Muscle of leg (tissue), 11 donors: ENCODE measurements around the gene GPRIN2. TPM values are rescaled to one million over a fixed set of nuclear protein-coding genes. Genes with fewer than 3 reads are reported as not detected.
"Not testable (repeated sequence)": the region's sequence is repeated elsewhere in the genome, so short reads cannot be mapped to it uniquely, and the experiment has no call there.

Experiments used
- DNase-seq: peaks from one replicate; pipeline ENCODE4 v3.0.0; 2013
- H3K27ac ChIP-seq: one replicate; pipeline ENCODE4 v1.5.1; 2013; ENCODE audit warnings: mild to moderate bottlenecking, low read length, control low read depth
- H3K27me3 ChIP-seq: one replicate; pipeline ENCODE4 v1.6.1; 2013; ENCODE audit warnings: low read length; ENCODE audit not compliant: control insufficient read depth, insufficient read depth
- H3K36me3 ChIP-seq: one replicate; pipeline ENCODE4 v1.6.1; 2013; ENCODE audit warnings: low read length; ENCODE audit not compliant: control insufficient read depth, insufficient read depth
- H3K4me1 ChIP-seq: one replicate; pipeline ENCODE4 v1.6.1; 2013; ENCODE audit warnings: low read length; ENCODE audit not compliant: control insufficient read depth, insufficient read depth
- H3K4me3 ChIP-seq: one replicate; pipeline ENCODE4 v1.5.1; 2013; ENCODE audit warnings: low read length, control low read depth
- H3K9me3 ChIP-seq: replicated peaks from 2 replicates; pipeline ENCODE4 v1.6.1; 2013; ENCODE audit warnings: low read depth, low read length; ENCODE audit not compliant: control insufficient read depth
- WGBS: methylation state at CpG from one replicate; pipeline ENCODE4 v1.1.5; 2013; ENCODE audit warnings: missing lambda C conversion rate; ENCODE audit not compliant: insufficient coverage; 5-methylcytosine and 5-hydroxymethylcytosine counted together
- polyA plus RNA-seq, 8 donors: library from polyadenylated mRNA; unstranded; fragments of 120-200 nt; gene quantifications; one replicate each; pipeline versions ENCODE4 v1.2.1 to v1.2.3, GENCODE V29; 2013; ENCODE audit warnings: inconsistent platforms in 1 of 8, low replicate concordance in 1 of 8; ENCODE audit not compliant: insufficient read length in 8 of 8, insufficient read depth in 1 of 8
- total RNA-seq: library from RNA; stranded (reverse); fragments of 120-200 nt; gene quantifications from one replicate; pipeline ENCODE4 v1.2.4, GENCODE V29; 2013

GPRIN2 gene
- total and polyA plus RNA-seq, 9 donors, result 0.12 to 0.91 (median 0.33) TPM

DNA sequence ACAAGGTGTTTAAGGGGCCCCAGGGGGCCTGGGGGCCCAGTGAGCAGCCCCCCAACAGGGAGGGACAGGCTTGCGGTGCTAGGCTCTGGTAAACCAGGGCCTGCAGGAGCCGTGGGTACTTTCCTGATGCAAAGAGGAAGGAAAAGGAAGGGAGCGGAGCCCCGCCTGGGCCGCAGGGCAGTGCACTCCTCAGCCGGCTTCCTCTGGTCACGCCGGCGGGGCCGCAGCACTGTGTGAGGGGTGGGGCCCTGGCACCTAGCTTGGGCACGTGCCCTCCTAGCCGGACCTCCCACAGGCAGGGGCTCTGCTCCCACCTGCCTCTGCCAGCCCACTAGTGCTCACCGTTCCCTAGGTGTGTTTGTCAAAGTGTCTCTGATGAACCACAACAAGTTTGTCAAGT, 28.8 kb upstream of the GPRIN2 start:
- not testable (repeated sequence) for DNase-seq, H3K4me3 ChIP-seq, H3K4me1 ChIP-seq, H3K36me3 ChIP-seq, H3K27me3 ChIP-seq, H3K9me3 ChIP-seq, H3K27ac ChIP-seq
- no CpG with 5 or more reads among the region's 13 CpGs for WGBS

DNA sequence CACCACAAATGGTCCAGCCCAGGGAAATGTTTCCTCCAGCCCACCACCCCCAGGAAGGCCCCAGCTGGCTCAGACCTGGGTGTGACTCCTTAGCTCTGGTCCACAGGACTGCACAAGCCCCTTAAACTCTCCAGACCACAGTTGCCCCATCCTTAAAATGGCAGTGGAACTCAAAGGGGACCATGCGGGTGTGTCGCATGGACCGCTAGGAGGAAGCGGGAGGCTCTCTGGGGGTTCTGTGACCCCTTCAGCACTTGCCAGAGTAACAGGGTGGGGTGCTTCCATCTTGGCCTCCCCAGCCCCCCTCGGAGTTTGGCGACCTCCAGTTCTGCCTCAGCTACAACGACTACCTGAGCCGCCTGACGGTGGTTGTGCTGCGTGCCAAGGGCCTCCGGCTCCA, 27.7 kb upstream of the GPRIN2 start:
- not testable (repeated sequence) for H3K4me1 ChIP-seq, H3K36me3 ChIP-seq, H3K4me3 ChIP-seq, DNase-seq, H3K27ac ChIP-seq, H3K9me3 ChIP-seq, H3K27me3 ChIP-seq
- WGBS, result no CpG with 5 or more reads among the region's 11 CpGs

DNA sequence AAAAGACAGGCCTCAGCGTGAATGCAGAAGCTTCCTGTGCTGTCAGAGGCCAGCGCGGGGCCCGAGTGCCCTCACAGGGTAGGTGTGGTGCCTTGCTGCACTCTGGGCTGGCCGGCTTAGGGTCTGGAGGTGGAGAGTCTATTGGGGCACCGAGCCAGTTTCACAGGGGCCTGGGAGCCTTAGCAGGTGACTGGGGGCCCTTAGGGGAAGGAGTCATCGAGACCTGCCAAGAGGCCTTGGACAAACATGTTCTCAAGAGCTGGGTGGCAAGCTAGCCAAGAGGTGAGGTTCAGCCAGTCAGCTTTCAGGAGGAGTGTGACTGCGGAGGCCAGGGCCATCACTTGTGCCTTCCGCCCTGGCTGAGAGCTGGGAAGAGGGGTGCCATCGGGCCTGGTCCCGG, 26.1 kb upstream of the GPRIN2 start:
- no CpG with 5 or more reads among the region's 11 CpGs for whole genome bisulfite sequencing
- H3K27ac ChIP-seq, H3K36me3 ChIP-seq, H3K4me1 ChIP-seq, H3K4me3 ChIP-seq, H3K9me3 ChIP-seq, H3K27me3 ChIP-seq, DNase-seq: not testable (repeated sequence)

DNA sequence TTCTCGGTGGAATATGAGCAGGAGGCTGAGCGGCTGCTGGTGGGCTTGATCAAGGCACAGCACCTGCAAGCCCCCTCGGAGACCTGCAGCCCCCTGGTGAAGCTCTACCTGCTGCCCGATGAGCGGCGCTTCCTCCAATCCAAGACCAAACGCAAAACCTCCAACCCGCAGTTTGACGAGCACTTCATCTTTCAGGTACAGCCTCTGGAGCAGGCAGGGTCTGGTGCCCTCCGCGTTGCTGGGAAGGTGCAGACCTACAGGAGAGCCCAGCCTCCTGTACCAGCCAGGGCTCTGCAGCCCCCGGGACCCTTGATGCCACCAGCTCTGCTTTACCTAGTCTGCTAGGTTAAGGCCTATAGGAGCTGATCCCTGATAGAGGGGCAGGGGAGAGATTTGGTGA, 25.5 kb upstream of the GPRIN2 start:
- H3K9me3 ChIP-seq, H3K4me3 ChIP-seq, H3K36me3 ChIP-seq, DNase-seq, H3K27ac ChIP-seq, H3K27me3 ChIP-seq, H3K4me1 ChIP-seq: not testable (repeated sequence)
- WGBS, result 81% methylated on average over 4 of the region's 12 CpGs

DNA sequence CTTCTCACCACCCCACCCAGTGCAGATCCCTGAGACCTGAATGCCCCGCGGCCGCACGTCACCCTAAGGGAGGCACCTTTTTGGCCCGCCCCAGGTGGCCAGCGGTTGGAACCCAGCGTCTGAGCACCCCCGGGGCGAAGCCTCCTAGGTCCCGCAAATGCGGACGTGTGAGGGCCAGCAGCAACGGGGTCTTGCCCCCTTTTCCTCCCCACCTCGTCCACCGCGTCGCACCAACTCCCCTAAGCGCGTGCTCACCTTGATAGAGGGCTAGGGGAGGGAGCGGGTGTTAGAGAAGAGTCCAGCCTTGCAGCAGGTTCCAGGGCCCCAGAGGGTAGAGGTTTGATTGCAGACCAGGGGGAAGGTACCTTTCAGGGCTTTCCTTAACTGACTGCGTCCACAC, 22.9 kb upstream of the GPRIN2 start:
- H3K9me3 ChIP-seq, H3K27ac ChIP-seq, H3K4me1 ChIP-seq, H3K36me3 ChIP-seq, H3K27me3 ChIP-seq, H3K4me3 ChIP-seq, DNase-seq: not testable (repeated sequence)
- no CpG with 5 or more reads among the region's 21 CpGs for WGBS

DNA sequence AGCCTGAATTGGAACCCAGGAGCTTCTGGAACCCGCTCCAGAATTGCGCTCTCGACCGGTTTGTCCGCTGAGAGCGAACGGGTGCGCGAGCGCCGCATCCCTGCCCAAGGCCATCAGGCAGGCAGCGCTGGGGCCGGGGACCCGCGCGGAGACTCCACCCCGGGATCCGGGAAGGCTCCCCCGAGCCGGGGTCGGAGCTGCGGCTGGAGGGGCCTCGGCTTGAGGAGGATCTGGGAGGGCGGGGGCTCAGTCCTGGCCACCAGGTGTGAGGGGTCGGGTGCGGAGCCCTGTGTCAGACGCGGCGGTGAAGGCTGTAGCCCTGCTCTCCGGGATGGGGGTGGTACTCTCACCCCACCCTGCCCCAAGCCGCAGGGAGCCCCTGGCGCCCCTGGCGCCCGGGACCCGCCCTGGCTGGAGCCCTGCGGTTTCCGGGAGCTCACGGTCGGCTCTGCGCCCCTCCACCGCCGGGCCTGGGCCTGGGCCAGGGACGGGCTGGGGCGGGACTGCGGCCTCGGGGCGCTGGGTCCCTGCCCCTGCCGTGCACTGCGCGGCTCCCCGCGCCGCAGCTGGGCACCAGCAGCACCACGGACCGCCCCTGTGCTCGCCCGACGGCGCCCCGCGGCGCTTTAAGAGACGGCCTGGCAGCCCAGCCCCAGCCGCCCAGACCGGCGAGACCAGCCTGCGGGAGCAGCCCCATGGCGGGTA, 22.2 kb upstream of the GPRIN2 start, which contains the start of gene SYT15:
Gene SYT15 (plus strand): TSS at position 655 of the 705 bp plus-strand sequence. CDS start 41 bp downstream, at position 696.
- not testable (repeated sequence) for DNase-seq, H3K9me3 ChIP-seq, H3K27ac ChIP-seq, H3K4me1 ChIP-seq, H3K4me3 ChIP-seq, H3K27me3 ChIP-seq, H3K36me3 ChIP-seq
- WGBS, result no CpG with 5 or more reads among the region's 68 CpGs

GRCh38 chr10:46577624-46578473, 21.4 kb upstream of the GPRIN2 start:
- not testable (repeated sequence) for H3K36me3 ChIP-seq, H3K27me3 ChIP-seq, H3K27ac ChIP-seq, H3K9me3 ChIP-seq, H3K4me1 ChIP-seq, DNase-seq, H3K4me3 ChIP-seq
- WGBS, result no CpG with 5 or more reads among the region's 50 CpGs

DNA sequence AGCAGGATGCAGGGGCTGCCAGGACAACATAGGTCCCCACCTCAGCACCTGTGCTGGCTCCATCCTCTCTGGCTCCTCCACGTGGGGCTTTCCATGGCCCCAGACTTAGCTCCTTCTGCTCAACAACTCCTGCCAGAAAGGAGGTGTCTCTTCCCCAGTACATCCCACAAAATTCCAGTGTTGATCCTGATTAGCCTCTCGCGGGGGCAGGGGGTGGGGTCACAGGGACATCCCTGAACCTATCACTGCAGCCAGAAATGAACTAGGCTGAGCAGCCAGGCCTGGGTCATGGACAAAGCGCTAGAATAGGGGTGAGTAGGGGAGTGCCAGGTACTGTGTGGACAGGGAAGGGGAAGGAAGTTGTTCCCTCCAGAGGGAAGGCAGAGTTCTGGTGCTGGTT, 17.4 kb upstream of the GPRIN2 start:
- H3K27ac ChIP-seq, H3K4me3 ChIP-seq, H3K36me3 ChIP-seq, H3K27me3 ChIP-seq, DNase-seq, H3K4me1 ChIP-seq, H3K9me3 ChIP-seq: not testable (repeated sequence)
- no CpG with 5 or more reads among the region's 4 CpGs for WGBS

DNA sequence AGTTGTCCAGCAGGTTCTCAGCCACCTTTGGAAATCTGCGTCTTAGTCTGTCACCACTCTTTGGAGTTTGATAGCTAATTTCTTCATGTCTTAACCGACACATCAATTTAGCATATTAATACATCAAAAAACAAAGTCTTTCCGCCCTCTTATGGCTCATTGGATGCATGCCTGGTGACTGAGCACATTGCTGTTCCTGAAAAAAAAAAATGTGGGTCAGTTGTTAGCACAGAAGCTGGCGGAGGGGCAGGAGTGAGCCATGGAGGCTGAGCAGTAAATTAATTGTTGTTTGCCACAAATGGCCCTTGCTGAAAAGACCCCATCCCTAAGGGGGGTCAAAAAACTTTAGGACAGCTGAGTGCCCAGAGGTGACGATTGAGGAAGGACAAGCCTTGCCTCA, 16.9 kb upstream of the GPRIN2 start:
- not testable (repeated sequence) for H3K36me3 ChIP-seq, DNase-seq, H3K27me3 ChIP-seq, H3K4me1 ChIP-seq, H3K9me3 ChIP-seq, H3K27ac ChIP-seq, H3K4me3 ChIP-seq
- no CpG with 5 or more reads among the region's 5 CpGs for WGBS

DNA sequence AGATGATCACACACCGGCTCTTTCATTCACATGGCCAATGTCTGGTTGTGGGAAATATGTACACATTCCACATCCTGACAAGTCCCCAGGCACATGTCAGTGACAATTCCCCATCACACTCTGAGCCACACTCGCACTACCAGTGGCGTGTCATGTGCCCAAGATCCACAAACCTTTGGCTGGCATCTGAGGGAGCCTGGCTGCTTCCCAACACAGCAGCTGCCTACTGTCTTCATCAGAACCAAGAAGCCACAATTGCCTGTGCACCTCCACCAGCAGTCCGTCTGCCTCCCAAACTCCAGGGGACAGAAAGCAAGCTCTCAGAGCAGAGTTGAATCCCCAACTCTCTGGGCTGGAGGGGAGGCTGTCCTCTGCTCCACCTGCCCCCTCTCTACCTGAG, 16.3 kb upstream of the GPRIN2 start:
- not testable (repeated sequence) for H3K4me3 ChIP-seq, H3K36me3 ChIP-seq, H3K9me3 ChIP-seq, H3K27ac ChIP-seq, DNase-seq, H3K27me3 ChIP-seq, H3K4me1 ChIP-seq
- no CpG with 5 or more reads among the region's 4 CpGs for WGBS
